Bronchial epithelial cell (primary cell): ENCODE measurements around the gene TBX21. TPM values are rescaled to one million over a fixed set of nuclear protein-coding genes. Genes with fewer than 3 reads are reported as not detected.

Source experiments
- DNase-seq: peaks from one replicate; pipeline ENCODE4 v3.0.0-alpha.2; 2010; ENCODE audit warnings: low read depth
- FAIRE-seq: peaks from 2 replicates; lab custom pipeline; 2011; peaks lifted over from hg19 to GRCh38; lab: Jason Lieb, UNC
- H3K27me3 ChIP-seq: 2 replicates; pipeline ENCODE4 v1.5.1; 2011; ENCODE audit warnings: low read length; ENCODE audit not compliant: control insufficient read depth, insufficient read depth
- H3K36me3 ChIP-seq: 2 replicates; pipeline ENCODE4 v1.5.1; 2011; ENCODE audit warnings: low read length; ENCODE audit not compliant: control insufficient read depth, insufficient read depth
- H3K4me3 ChIP-seq: 2 replicates; pipeline ENCODE4 v1.5.1; 2011; ENCODE audit warnings: mild to moderate bottlenecking, low read depth, low read length, control low read depth
- CTCF ChIP-seq: IDR thresholded peaks from 2 replicates; pipeline ENCODE4 v1.5.1; 2011; ENCODE audit warnings: mild to moderate bottlenecking, moderate library complexity, low read length, control low read depth, inconsistent platforms; ENCODE audit not compliant: insufficient read depth, severe bottlenecking
- total RNA-seq: library from RNA; depleted of rRNA; stranded (reverse); fragments of >200 nt; gene quantifications from 2 replicates; pipeline ENCODE4 v1.2.1, GENCODE V29; 2014

The TBX21 gene
- total RNA-seq, 1 donor from 2014 or later = not detected

GRCh38 chr17:47692895-47693730 lies 39.9 kb upstream of the TBX21 start:
- FAIRE-seq = peak; percentile 13
- H3K36me3 ChIP-seq = no peaks in the 10 kb centered on the region
- no peaks in the 10 kb centered on the region for H3K27me3 ChIP-seq
- TF ChIP-seq CTCF = no peak
- peak overlapping the region; percentile 76 for H3K4me3 ChIP-seq
- no peak for DNase-seq

GRCh38 chr17:47693731-47694580 lies 39.1 kb upstream of the TBX21 start, which contains the start of gene TBKBP1:
TSS of gene TBKBP1 (plus strand) at chr17:47694161. CDS start at chr17:47696113, 1,952 bp downstream.
- Histone ChIP-seq H3K27me3 (no peaks in the 10 kb centered on the region), H3K4me3 (peak within 1 kb of the TSS; percentile 76), H3K36me3 (no peaks in the 10 kb centered on the region)
- FAIRE-seq (no peak), DNase-seq (no peak)
- TF ChIP-seq CTCF = no peak

- peak overlapping the region; percentile 76 for H3K4me3 ChIP-seq
- no peaks in the 10 kb centered on the region for H3K36me3 ChIP-seq
- no peak for TF ChIP-seq CTCF
- H3K27me3 ChIP-seq = no peaks in the 10 kb centered on the region
- DNase-seq (no peak), FAIRE-seq (no peak)
Observed at GRCh38 chr17:47694581-47695428, 38.2 kb upstream of the TBX21 start.

DNA sequence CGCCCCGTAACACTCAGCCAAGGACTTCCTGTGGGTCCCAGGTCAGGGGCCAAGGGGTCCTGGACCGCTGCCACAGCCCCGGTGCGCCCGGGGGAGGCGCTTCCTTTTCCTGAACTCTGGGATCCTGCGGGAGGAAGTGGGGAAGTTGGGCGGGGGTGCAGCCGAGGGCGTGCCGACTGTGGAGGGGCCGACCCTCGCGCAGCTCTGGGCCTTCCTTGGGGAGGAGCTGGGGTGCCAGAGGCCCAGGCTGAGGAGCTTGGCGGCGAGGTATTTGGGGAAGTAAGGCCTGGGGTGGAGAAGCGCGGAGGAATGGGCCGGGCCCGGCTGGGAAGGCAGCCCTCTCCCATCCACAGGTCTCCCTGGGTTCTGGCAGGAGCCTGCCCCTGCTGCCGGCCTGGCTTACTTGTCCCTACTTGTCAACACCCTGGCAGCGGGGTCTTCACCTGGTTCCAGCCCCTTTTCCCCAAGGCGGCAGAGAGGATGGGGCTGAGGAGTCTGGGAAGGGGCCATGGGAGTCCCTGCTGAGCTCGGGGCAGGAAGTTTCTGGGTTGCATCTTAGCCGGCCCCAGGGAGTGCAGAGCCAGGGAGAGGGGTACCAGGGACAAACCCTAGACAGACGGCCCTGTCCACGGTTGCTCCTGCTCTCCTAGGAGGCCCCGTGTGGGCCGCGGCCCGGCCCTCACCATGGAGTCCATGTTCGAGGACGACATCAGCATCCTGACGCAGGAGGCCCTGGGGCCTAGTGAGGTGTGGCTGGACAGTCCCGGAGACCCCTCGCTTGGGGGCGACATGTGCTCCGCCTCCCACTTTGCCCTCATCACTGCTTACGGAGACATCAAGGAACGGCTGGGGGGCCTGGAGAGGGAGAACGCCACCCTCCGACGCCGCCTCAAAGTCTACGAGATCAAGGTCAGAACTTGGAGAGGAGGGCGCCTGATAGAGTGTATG lies 37.3 kb upstream of the TBX21 start:
- no peak for FAIRE-seq

More for the DNA sequence above, 37.3 kb upstream of the TBX21 start:
- H3K27me3 ChIP-seq = no peaks in the 10 kb centered on the region
- no peaks in the 10 kb centered on the region for H3K36me3 ChIP-seq
- DNase-seq = no peak
- H3K4me3 ChIP-seq = peak overlapping the region; percentile 76
- TF ChIP-seq CTCF = no peak
